K562 treated with DMSO at 1 percent for 24 hours (cell line): ENCODE results near the gene S100A4. TPM values are rescaled to one million over a fixed set of nuclear protein-coding genes. Genes with fewer than 3 reads are reported as not detected.

Source experiments
- total RNA-seq: library from RNA; unstranded; fragments of 300-600 nt; gene quantifications from 2 replicates; pipeline ENCODE4 v1.2.3, GENCODE V29; 2022; ENCODE audit warnings: low read depth; ENCODE audit not compliant: insufficient read depth

The S100A4 gene
- 5.4 and 6.5 TPM in 2 replicates for total RNA-seq

DNA sequence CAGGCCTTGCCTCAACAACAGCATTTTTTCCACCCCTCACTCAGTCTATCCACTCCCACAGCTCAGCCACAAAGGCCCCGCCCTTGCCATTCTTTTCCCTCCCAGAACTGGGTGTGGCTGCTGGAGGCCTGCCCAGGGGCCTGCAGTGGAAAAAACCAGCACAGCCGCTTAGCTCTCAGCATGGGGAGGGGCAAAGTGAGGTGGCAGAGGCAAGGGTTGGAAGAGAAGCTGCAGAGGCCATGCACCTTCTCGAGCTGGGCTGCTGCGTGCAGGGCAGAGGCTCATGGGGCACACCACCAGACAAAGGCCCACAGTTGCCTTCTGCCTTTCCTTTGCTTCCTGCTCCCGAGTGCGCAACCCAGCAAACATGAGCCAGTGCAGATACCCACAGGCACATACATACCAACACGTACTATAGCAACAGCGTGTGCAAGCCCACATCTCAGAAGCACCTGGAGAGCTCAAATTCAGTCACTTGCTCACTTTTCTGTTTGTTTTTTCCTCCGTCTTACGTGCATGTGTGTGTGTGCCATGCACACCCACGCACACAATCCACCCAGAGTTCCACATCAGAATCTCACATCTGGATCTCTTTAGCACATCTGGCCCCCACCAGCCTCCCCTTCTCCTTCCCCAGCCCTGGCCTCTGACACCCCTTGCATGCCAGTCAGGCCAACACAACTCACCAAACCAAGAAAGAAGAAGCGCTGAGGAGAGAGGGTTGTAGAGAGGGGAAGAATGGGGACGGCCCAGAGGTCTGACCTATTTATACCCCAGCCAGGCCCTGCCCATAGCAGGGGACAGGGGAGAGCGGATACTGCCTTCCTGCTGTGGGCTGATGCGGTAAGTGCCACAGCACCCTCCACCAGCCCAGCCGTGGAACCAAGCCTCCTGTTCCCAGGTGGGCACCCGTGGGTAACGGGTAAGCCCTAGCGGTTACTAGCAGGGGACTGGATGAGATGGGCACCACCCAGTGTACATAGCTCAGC lies at the start of gene S100A4:
Gene S100A4, minus strand, starts transcription at position 740 of the 989 bp plus-strand sequence. CDS start 1,012 bp downstream, outside the sequence.

DNA sequence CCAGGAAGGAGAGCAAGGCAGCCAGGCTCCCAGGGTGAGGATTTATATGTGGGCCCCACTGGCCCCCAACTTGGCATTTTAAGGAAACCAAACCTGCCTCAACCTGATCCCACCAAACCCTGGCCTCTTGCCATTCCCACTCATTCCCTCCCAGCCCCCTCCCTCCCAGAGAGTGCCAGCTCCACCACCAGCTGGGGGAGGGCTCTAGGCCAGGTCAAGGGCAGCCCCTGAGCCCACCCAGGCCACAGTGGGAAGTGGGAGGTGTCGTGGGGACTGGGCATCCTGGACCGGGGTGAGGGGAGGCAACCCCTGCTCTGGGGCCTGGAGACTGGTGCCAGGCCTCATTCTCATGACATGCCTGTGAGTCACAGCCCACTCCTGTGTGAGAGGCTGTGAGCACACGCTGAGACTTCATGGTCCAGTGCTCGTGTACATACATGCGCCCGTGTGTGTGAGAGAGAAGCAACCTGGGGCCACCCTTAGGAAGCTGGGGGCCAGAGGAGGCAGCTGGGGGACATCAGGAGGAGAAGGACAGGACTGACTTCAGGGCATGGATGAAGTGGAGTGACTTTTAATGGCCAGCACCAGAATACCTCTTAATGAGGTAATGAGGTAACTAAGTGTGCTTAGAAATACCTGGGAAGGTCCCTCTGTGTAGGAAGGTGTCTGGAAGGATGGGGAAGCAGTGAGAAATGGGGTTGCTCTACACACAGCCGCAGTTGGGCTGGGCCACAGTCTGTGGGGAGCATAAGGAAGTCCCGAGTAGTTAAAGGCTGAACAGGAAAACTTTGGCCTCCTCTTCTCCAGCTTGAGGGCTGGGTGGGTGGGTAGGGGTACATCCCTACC lies 20.1 kb upstream of the S100A4 start, which contains the start of gene S100A2:
Gene S100A2, minus strand, starts transcription at position 316 of the 846 bp plus-strand sequence. CDS start 1,967 bp downstream, outside the sequence.

DNA sequence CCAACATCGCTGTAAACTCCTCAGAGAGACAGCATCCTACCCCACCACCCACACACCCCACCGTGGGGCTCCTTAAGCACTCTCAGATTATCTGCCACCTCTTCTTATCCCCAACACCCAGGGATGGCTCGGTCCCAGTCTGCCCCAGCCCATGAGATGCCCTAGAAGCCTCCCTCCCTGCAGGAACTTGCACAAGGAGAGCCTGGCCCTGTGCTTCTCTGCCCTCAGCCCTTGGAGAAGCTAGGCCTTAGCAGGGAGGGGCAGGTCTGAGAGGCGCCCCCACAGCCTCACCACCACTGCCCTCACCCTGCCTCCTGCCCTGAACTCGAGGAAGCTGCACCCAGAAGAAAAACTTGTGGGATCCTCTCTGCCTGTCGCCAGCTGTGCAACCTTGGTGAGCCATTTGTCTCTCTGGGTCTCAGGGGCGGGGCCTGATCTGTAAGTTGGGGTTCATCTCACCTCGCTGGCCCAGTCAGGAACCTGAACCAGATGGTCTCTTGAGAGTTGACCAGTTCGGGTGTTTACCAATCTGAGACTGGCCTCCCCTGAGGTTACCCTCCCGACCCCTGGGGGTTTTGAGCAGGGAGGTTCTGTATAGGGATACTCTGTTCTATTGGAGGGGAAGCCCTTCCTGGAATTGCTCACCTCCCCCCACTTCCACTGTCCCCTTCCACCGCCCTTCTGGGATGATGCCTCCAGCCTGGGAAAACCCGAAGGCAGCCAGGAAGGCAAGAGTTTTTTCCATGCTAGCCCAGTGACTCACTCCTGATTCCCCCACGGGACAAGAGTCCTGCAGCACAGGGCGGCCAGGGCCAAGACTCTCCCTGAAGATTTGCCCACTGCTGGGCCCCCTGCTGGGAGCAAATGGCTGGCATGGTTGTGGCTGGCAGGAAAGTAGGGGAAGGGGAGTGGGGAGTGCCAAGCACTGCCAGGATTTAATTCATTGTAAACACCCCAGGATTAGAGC lies 3.4 kb upstream of the S100A4 start, which contains the start of gene S100A3:
Gene S100A3, minus strand, starts transcription at position 537 of the 967 bp plus-strand sequence. CDS start 773 bp downstream, outside the sequence.

GRCh38 chr1:153540394-153541361 lies 4.9 kb downstream of the S100A4 start, which contains the start of gene S100A5:
Gene S100A5, minus strand, starts transcription at chr1:153540934. Its CDS starts 743 bp downstream, at chr1:153540191.

DNA sequence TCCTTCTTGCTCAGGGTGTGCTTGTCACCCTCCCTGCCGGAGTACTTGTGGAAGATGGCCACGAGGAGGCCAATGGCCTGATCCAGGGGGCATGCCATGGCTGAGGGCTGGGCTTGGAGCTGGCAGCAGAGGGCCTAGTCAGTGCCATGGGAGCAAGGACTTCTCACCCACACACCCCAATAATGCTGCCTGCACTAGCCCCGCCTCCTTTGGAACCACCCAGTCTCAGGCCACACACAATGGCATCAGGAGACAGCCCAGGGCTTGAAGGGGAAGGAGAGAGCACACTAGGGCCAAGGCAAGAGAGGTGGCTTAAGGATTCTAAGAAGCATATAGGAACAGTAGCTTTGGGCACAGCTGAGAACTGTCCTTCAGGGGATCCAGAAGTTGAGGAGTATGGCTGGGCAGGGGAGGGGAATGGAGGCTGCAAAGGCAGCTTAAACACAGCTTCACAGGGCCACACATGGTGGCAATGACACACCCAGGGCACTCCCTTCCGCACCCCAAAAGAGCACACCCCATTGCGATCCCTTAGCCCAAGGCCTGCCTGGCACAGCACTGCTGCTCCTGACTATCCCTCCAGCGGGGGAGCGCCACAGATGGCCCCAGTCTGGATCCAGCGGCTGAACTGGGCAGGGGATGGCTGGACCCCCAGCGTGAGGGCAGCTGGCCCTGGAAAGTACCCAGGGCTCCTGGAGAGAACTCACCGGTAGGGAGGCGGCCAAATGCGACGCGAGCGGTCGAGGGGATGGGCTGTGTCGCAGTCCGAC lies 10.2 kb downstream of the S100A4 start, which contains the start of gene S100A6:
Gene S100A6, minus strand, starts transcription at position 750 of the 770 bp plus-strand sequence. Its CDS starts 652 bp downstream, at position 98.

Other genes with a start within 250 kb of the S100A4 start
- 0.53 and 1.1 TPM in 2 replicates for gene PGLYRP3, start 232.9 kb downstream of the S100A4 start, total RNA-seq
- gene PGLYRP4, start 197.0 kb downstream of the S100A4 start, total RNA-seq, result 10.7 and 11.8 TPM in 2 replicates
- gene S100A9, start 188.0 kb downstream of the S100A4 start, total RNA-seq, result not detected in 2 replicates
- gene S100A12, start 170.2 kb downstream of the S100A4 start, total RNA-seq, result not detected in 2 replicates
- not detected in 2 replicates for gene S100A8, start 154.7 kb downstream of the S100A4 start, total RNA-seq
- gene S100A7A, start 129.3 kb downstream of the S100A4 start, total RNA-seq, result 0.09 TPM in 1 of 2 replicates, not detected in the other
- not detected in 2 replicates for gene S100A7, start 85.2 kb downstream of the S100A4 start, total RNA-seq
- gene S100A6, start 9.8 kb downstream of the S100A4 start, total RNA-seq, result 14.1 and 19.7 TPM in 2 replicates
- not detected in 2 replicates for gene S100A5, start 4.9 kb downstream of the S100A4 start, total RNA-seq
- gene S100A3, start 3.5 kb upstream of the S100A4 start, total RNA-seq, result 0.44 TPM in 1 of 2 replicates, not detected in the other
- not detected in 2 replicates for gene S100A2, start 20.0 kb upstream of the S100A4 start, total RNA-seq
- 5.0 and 5.5 TPM in 2 replicates for gene S100A16, start 67.3 kb upstream of the S100A4 start, total RNA-seq
- gene S100A14, start 70.5 kb upstream of the S100A4 start, total RNA-seq, result 1.3 TPM in 1 of 2 replicates, not detected in the other
- 195 and 202 TPM in 2 replicates for gene S100A13, start 81.7 kb upstream of the S100A4 start, total RNA-seq
- 31.8 and 34.2 TPM in 2 replicates for gene S100A1, start 82.6 kb upstream of the S100A4 start, total RNA-seq
- gene CHTOP, start 88.3 kb upstream of the S100A4 start, total RNA-seq, result 56.0 and 57.4 TPM in 2 replicates
- 49.3 and 51.6 TPM in 2 replicates for gene SNAPIN, start 112.9 kb upstream of the S100A4 start, total RNA-seq
- gene ILF2, start 125.2 kb upstream of the S100A4 start, total RNA-seq, result 237 and 240 TPM in 2 replicates
- not detected in 2 replicates for gene NPR1, start 132.9 kb upstream of the S100A4 start, total RNA-seq
- 28.2 and 29.5 TPM in 2 replicates for gene INTS3, start 182.2 kb upstream of the S100A4 start, total RNA-seq
- 9.0 and 9.3 TPM in 2 replicates for gene SLC27A3, start 229.6 kb upstream of the S100A4 start, total RNA-seq